Measurements from ENCODE around the gene MYBPHL. TPM values are rescaled to one million over a fixed set of nuclear protein-coding genes. Genes with fewer than 3 reads are reported as not detected.
A peak's percentile ranks its signal among the peaks of the same experiment; 100 is the strongest.
"Not testable (repeated sequence)": the region's sequence is repeated elsewhere in the genome, so short reads cannot be mapped to it uniquely, and the experiment has no call there.

The MYBPHL gene
- total and polyA plus RNA-seq, 2 of the 13 experiments (the other 11 are each of a cell fraction or from before 2014, with no cell fraction given): 3.7 to 3.8 TPM

DNA sequence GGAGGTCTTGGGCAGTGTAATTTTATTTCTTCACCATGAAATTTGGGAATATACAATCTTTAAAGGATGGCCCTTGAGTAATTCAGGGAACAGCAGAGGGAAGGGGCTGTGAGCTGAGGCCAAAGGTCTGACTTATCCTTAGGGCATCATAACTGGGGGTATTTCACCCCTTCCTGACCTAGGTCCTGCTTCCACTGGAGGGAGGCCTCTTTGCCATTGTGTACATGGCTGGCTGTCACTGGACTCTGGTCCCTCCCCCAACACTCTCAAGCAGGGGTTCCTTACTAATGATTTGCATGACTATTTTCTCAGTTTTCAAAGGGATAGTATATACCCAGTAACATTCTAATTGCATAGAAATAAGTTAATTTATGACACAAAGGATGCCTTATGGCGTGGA, 16.7 kb downstream of the MYBPHL start (continued):
- TF ChIP-seq ZNF652 (CRISPR knock-in tag; IDR thresholded peaks at IDR 0.05; ENCODE audit: borderline replicate concordance, low read depth) (peak; percentile 45; the same call in 1 of the 2 replicates), SP5 (CRISPR knock-in tag; IDR thresholded peaks at IDR 0.05; ENCODE audit: borderline replicate concordance, low read depth) (no peak), NR2F2 (IDR thresholded peaks at IDR 0.05; ENCODE audit: borderline replicate concordance, low read depth) (0 out of 2 replicates have a peak, but pooled peaks have one; percentile 14), GATAD2A (CRISPR knock-in tag; IDR thresholded peaks at IDR 0.05) (0 out of 2 replicates have a peak, but pooled peaks have one; percentile 23), ZNF644 (CRISPR knock-in tag; IDR thresholded peaks at IDR 0.05; ENCODE audit: low read depth) (0 out of 2 replicates have a peak, but pooled peaks have one; percentile 38), SOX6 (IDR thresholded peaks at IDR 0.05) (no peak), SOX6 (CRISPR knock-in tag; IDR thresholded peaks at IDR 0.05) (0 out of 2 replicates have a peak, but pooled peaks have one; percentile 24), TCF12 (IDR thresholded peaks at IDR 0.05) (no peak), TCF12 (CRISPR knock-in tag; IDR thresholded peaks at IDR 0.05) (no peak), RARA (CRISPR knock-in tag; IDR thresholded peaks at IDR 0.05) (peak; percentile 57)
- TF ChIP-seq, protein P1, sequence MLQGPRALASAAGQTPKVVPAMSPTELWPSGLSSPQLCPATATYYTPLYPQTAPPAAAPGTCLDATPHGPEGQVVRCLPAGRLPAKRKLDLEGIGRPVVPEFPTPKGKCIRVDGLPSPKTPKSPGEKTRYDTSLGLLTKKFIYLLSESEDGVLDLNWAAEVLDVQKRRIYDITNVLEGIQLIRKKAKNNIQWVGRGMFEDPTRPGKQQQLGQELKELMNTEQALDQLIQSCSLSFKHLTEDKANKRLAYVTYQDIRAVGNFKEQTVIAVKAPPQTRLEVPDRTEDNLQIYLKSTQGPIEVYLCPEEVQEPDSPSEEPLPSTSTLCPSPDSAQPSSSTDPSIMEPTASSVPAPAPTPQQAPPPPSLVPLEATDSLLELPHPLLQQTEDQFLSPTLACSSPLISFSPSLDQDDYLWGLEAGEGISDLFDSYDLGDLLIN (CRISPR knock-in tag; IDR thresholded peaks at IDR 0.05; ENCODE audit: borderline replicate concordance): no peak
- TF ChIP-seq, protein P2, sequence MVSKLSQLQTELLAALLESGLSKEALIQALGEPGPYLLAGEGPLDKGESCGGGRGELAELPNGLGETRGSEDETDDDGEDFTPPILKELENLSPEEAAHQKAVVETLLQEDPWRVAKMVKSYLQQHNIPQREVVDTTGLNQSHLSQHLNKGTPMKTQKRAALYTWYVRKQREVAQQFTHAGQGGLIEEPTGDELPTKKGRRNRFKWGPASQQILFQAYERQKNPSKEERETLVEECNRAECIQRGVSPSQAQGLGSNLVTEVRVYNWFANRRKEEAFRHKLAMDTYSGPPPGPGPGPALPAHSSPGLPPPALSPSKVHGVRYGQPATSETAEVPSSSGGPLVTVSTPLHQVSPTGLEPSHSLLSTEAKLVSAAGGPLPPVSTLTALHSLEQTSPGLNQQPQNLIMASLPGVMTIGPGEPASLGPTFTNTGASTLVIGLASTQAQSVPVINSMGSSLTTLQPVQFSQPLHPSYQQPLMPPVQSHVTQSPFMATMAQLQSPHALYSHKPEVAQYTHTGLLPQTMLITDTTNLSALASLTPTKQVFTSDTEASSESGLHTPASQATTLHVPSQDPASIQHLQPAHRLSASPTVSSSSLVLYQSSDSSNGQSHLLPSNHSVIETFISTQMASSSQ (IDR thresholded peaks at IDR 0.05; ENCODE audit: low read depth): no peak
- TF ChIP-seq, protein P2 (CRISPR knock-in tag; IDR thresholded peaks at IDR 0.05; ENCODE audit: borderline replicate concordance): no peak

DNA sequence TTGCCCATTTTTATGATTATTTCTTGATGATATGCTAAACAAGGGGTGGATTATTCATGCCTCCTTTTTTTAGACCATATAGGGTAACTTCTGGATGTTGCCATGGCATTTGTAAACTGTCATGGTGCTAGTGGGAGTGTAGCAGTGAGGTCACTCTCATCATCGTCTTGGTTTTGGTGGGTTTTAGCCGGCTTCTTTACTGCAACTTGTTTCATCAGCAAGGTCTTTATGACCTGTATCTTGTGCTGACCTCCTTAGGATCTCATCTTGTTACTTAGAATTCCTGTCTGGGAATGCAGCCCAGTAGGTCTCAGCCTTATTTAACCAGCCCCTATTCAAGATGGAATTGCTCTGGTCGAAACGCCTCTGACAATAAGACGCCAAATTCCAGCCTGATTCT, 20.0 kb downstream of the MYBPHL start:
- intact Hi-C loops (cut with micrococcal nuclease; ENCODE audit: unreplicated experiment); H3K4me2 ChIP-seq (ENCODE audit: low read depth, low read length); H3K79me2 ChIP-seq (ENCODE audit: insufficient read depth, low read length); H3K36me3 ChIP-seq (replicated peaks in 1 of 2; ENCODE audit: control insufficient read depth in 1 of 2, insufficient read depth in 2 of 2, low read length in 2 of 2); DNase-seq (ENCODE audit: low spot score); H2AFZ ChIP-seq (ENCODE audit: low read length); H4K20me1 ChIP-seq (ENCODE audit: insufficient read depth, low read length); in situ Hi-C loops (cut with HindIII; ENCODE audit: extremely low pct_ligation_motif_present, low pct_unique_long_range_greater_than_20kb); H3K9ac ChIP-seq (ENCODE audit: insufficient read depth, low read depth, low read length); H3K27ac ChIP-seq (ENCODE audit: extremely low read length, insufficient read depth, low read length); H3K27me3 ChIP-seq (ENCODE audit: control insufficient read depth in 1 of 2, insufficient read depth in 2 of 2, low read length in 2 of 2); H3K9me3 ChIP-seq (ENCODE audit: low read length); CTCF ChIA-PET (ENCODE audit: low intra/inter-chr PET ratio, low total read pairs); FAIRE-seq; BruUV-seq (replicated peaks); ATAC-seq; H3K4me3 ChIP-seq (replicated peaks in 1 of 3; ENCODE audit: insufficient read depth in 1 of 3, low read depth in 2 of 3, low read length in 3 of 3): not testable (repeated sequence)
- 97% methylated on average over 5 of the region's 5 CpGs for WGBS (ENCODE audit: low lambda C conversion rate)
- POLR2A ChIA-PET: interaction anchor here (1.8 kb wide), 1 partner anchor 19 kb away, joined by 4 read pairs; the partner anchor contains the start of gene MYBPHL
- H3K4me1 ChIP-seq (ENCODE audit: insufficient read depth, low read length): peaks cover 45% of the 10 kb centered on the region
